NK-92 treated with Interleukin-12 subunit alpha and Interleukin-12 subunit beta, amount 100 ng/mL, for 24 hours (cell line): ENCODE measurements around the gene SH3PXD2B.
"Not testable (repeated sequence)": the region's sequence is repeated elsewhere in the genome, so short reads cannot be mapped to it uniquely, and the experiment has no call there.

Experiments used
- DNase-seq: peaks from one replicate; lab custom pipeline; 2025; lab: John Stamatoyannopoulos, UW

The SH3PXD2B gene

GRCh38 chr5:172302047-172302710 is 152.1 kb downstream of the SH3PXD2B start:
- DNase-seq = no peak

- DNase-seq = no peak
These were observed 154.3 kb downstream of the SH3PXD2B start for GRCh38 chr5:172299916-172300439.

- no peak for DNase-seq
These were observed 159.5 kb downstream of the SH3PXD2B start for GRCh38 chr5:172294831-172295230.

GRCh38 chr5:172293745-172294342 is 160.5 kb downstream of the SH3PXD2B start:
- no peak for DNase-seq

- DNase-seq = peak; percentile 16
These were observed 161.1 kb downstream of the SH3PXD2B start for GRCh38 chr5:172293054-172293744.

- not testable (repeated sequence) for DNase-seq
These were observed 162.5 kb downstream of the SH3PXD2B start for GRCh38 chr5:172291837-172292236.

GRCh38 chr5:172288465-172288864 is 165.9 kb downstream of the SH3PXD2B start:
- DNase-seq = no peak

GRCh38 chr5:172287140-172287539 is 167.2 kb downstream of the SH3PXD2B start:
- DNase-seq = not testable (repeated sequence)

GRCh38 chr5:172285226-172286143 is 168.8 kb downstream of the SH3PXD2B start:
- DNase-seq = no peak

- DNase-seq = no peak
These were observed 169.7 kb downstream of the SH3PXD2B start for GRCh38 chr5:172284611-172284980.

GRCh38 chr5:172283862-172284610 is 170.3 kb downstream of the SH3PXD2B start:
- DNase-seq = peak; percentile 67

- peak; percentile 67 for DNase-seq
These were observed 171.1 kb downstream of the SH3PXD2B start, which contains the start of gene UBTD2 for GRCh38 chr5:172283020-172283861. Gene UBTD2 (minus strand): TSS chr5:172283764. CDS start chr5:172283665, 99 bp downstream.

- no peak for DNase-seq
These were observed 171.9 kb downstream of the SH3PXD2B start for GRCh38 chr5:172282272-172283019.

- no peak for DNase-seq
These were observed 173.0 kb downstream of the SH3PXD2B start for GRCh38 chr5:172281346-172281745.

GRCh38 chr5:172280929-172281328 is 173.4 kb downstream of the SH3PXD2B start:
- no peak for DNase-seq

- DNase-seq = no peak
These were observed 174.0 kb downstream of the SH3PXD2B start for GRCh38 chr5:172280317-172280716.

GRCh38 chr5:172278356-172278755 is 176.0 kb downstream of the SH3PXD2B start:
- DNase-seq = no peak

- no peak for DNase-seq
These were observed 178.1 kb downstream of the SH3PXD2B start for GRCh38 chr5:172276214-172276613.
